Measurements from ENCODE around the gene GRK5. TPM values are rescaled to one million over a fixed set of nuclear protein-coding genes. Genes with fewer than 3 reads are reported as not detected.

Gene GRK5
- total RNA-seq, 1 experiment from 2014 or later: 2.3 TPM

- TF ChIP-seq ATF2 (CRISPR knock-in tag; IDR thresholded peaks at IDR 0.05; ENCODE audit: borderline replicate concordance, low read depth) (no peak), SP1 (CRISPR knock-in tag; conservative IDR thresholded peaks at IDR 0.05) (no peak), IRF1 (CRISPR knock-in tag; IDR thresholded peaks at IDR 0.05) (no peak), TP53 (CRISPR knock-in tag; IDR thresholded peaks at IDR 0.05) (no peak)
- TF ChIP-seq, protein P1, sequence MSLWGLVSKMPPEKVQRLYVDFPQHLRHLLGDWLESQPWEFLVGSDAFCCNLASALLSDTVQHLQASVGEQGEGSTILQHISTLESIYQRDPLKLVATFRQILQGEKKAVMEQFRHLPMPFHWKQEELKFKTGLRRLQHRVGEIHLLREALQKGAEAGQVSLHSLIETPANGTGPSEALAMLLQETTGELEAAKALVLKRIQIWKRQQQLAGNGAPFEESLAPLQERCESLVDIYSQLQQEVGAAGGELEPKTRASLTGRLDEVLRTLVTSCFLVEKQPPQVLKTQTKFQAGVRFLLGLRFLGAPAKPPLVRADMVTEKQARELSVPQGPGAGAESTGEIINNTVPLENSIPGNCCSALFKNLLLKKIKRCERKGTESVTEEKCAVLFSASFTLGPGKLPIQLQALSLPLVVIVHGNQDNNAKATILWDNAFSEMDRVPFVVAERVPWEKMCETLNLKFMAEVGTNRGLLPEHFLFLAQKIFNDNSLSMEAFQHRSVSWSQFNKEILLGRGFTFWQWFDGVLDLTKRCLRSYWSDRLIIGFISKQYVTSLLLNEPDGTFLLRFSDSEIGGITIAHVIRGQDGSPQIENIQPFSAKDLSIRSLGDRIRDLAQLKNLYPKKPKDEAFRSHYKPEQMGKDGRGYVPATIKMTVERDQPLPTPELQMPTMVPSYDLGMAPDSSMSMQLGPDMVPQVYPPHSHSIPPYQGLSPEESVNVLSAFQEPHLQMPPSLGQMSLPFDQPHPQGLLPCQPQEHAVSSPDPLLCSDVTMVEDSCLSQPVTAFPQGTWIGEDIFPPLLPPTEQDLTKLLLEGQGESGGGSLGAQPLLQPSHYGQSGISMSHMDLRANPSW (CRISPR knock-in tag; conservative IDR thresholded peaks at IDR 0.05; ENCODE audit: low read depth): no peak
These were observed 130.5 kb downstream of the GRK5 start (continued) for GRCh38 chr10:119337796-119338432.

- POLR2A ChIA-PET: interaction anchor here (0.6 kb wide), 1 partner anchor 25 kb away, joined by 3 read pairs; no protein-coding TSS in a partner anchor
- H3K36me3 Mint-ChIP-seq: no peaks in the 10 kb centered on the region
These were observed 131.7 kb downstream of the GRK5 start for GRCh38 chr10:119339109-119339508.

GRCh38 chr10:119340893-119341458 is 133.6 kb downstream of the GRK5 start:
- ATAC-seq (no peak), DNase-seq (ENCODE audit: low spot score) (no peak)
- CTCF ChIA-PET: interaction anchor here (0.8 kb wide), 1 partner anchor 134 kb away, joined by 3 read pairs; no protein-coding TSS in a partner anchor
- Mint-ChIP-seq H3K4me3 (no peak overlapping the region), H3K4me1 (peaks cover 7% of the 10 kb centered on the region), H3K36me3 (no peaks in the 10 kb centered on the region), H3K9me3 (no peaks in the 10 kb centered on the region), H3K27ac (no peak overlapping the region), H3K27me3 (ENCODE audit: low read depth) (peaks cover 2% of the 10 kb centered on the region; the same call in 1 of the 2 replicates)
- POLR2A ChIA-PET: no interaction called here
- TF ChIP-seq IRF1 (CRISPR knock-in tag; IDR thresholded peaks at IDR 0.05): no peak

More at GRCh38 chr10:119339109-119339508, 131.7 kb downstream of the GRK5 start:
- Mint-ChIP-seq H3K9me3 (no peaks in the 10 kb centered on the region), H3K4me1 (no peaks in the 10 kb centered on the region), H3K4me3 (no peak overlapping the region), H3K27me3 (ENCODE audit: low read depth) (no peaks in the 10 kb centered on the region), H3K27ac (no peak overlapping the region)
- CTCF ChIA-PET: interaction anchor here (0.6 to 1.5 kb wide), 6 partner anchors 28 to 140 kb away, joined by 3 to 7 read pairs (median 4); no protein-coding TSS in a partner anchor
- ATAC-seq (no peak), DNase-seq (ENCODE audit: low spot score) (no peak)
- TF ChIP-seq HMGXB4 (CRISPR knock-in tag; IDR thresholded peaks at IDR 0.05): no peak

GRCh38 chr10:119341459-119342301 is 134.3 kb downstream of the GRK5 start:
- no peak for DNase-seq (ENCODE audit: low spot score)
- ATAC-seq: no peak
- POLR2A ChIA-PET: no interaction called here
- H3K4me3 Mint-ChIP-seq: no peak overlapping the region
- no peaks in the 10 kb centered on the region for H3K9me3 Mint-ChIP-seq
- H3K36me3 Mint-ChIP-seq: no peaks in the 10 kb centered on the region
- peaks cover 7% of the 10 kb centered on the region for H3K4me1 Mint-ChIP-seq
- no peak overlapping the region for H3K27ac Mint-ChIP-seq
- CTCF ChIA-PET: interaction anchor here (0.8 kb wide), 2 partner anchors 135 to 141 kb away, joined by 3 read pairs; no protein-coding TSS in a partner anchor
- peaks cover 2% of the 10 kb centered on the region; the same call in 1 of the 2 replicates for H3K27me3 Mint-ChIP-seq (ENCODE audit: low read depth)
- TF ChIP-seq, protein P2, sequence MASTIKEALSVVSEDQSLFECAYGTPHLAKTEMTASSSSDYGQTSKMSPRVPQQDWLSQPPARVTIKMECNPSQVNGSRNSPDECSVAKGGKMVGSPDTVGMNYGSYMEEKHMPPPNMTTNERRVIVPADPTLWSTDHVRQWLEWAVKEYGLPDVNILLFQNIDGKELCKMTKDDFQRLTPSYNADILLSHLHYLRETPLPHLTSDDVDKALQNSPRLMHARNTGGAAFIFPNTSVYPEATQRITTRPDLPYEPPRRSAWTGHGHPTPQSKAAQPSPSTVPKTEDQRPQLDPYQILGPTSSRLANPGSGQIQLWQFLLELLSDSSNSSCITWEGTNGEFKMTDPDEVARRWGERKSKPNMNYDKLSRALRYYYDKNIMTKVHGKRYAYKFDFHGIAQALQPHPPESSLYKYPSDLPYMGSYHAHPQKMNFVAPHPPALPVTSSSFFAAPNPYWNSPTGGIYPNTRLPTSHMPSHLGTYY (CRISPR knock-in tag; IDR thresholded peaks at IDR 0.05): no peak
- TF ChIP-seq SMAD4 (CRISPR knock-in tag; IDR thresholded peaks at IDR 0.05) (no peak), ZNF138 (CRISPR knock-in tag; conservative IDR thresholded peaks at IDR 0.05) (no peak), CREM (CRISPR knock-in tag; IDR thresholded peaks at IDR 0.05) (no peak), CDX4 (CRISPR knock-in tag; IDR thresholded peaks at IDR 0.05; ENCODE audit: borderline replicate concordance) (no peak)
- TF ChIP-seq, protein P3, sequence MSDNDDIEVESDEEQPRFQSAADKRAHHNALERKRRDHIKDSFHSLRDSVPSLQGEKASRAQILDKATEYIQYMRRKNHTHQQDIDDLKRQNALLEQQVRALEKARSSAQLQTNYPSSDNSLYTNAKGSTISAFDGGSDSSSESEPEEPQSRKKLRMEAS (CRISPR knock-in tag; IDR thresholded peaks at IDR 0.05): no peak
- TF ChIP-seq, protein P4, sequence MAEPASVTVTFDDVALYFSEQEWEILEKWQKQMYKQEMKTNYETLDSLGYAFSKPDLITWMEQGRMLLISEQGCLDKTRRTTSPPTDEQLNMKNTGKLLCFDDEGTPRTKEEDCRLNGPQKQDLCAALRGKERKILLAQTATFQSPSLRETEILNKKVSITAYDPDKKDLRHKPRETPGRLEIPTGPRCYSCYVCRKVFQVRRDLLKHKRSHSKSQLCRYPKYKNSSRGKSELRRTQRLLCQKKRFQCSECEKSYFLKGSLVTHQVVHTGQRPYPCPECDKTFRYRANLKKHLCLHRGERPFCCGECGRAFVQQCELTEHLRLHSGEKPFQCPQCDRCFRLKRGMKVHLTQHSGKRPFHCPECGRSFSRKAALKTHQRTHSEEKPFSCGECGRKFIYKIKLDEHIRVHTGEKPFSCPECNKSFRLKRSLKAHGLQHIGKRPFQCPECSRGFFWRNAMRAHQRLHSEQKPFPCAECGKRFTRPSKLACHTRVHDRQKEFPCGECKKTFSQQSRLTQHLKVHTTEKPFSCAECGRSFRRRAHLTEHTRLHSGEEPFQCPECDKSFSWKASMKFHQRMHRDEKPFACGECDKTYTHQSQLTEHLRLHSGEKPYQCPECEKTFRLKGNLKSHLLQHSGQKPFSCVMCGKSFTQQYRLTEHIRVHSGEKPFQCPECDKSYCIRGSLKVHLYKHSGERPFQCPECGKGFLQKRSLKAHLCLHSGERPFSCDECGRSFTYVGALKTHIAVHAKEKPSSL (CRISPR knock-in tag; conservative IDR thresholded peaks at IDR 0.05): no peak
